GM21528 (cell line): Measurements from ENCODE around the gene EPS8.
"Not testable (repeated sequence)": the region's sequence is repeated elsewhere in the genome, so short reads cannot be mapped to it uniquely, and the experiment has no call there.

ENCODE experiments used
- ATAC-seq: cut with Tn5 transposase; IDR thresholded peaks from one replicate; pipeline ENCODE4 v1.9.1; 2021; ENCODE audit warnings: mild to moderate bottlenecking, moderate library complexity; ENCODE audit not compliant: unreplicated experiment, low FRiP score

Gene EPS8

DNA sequence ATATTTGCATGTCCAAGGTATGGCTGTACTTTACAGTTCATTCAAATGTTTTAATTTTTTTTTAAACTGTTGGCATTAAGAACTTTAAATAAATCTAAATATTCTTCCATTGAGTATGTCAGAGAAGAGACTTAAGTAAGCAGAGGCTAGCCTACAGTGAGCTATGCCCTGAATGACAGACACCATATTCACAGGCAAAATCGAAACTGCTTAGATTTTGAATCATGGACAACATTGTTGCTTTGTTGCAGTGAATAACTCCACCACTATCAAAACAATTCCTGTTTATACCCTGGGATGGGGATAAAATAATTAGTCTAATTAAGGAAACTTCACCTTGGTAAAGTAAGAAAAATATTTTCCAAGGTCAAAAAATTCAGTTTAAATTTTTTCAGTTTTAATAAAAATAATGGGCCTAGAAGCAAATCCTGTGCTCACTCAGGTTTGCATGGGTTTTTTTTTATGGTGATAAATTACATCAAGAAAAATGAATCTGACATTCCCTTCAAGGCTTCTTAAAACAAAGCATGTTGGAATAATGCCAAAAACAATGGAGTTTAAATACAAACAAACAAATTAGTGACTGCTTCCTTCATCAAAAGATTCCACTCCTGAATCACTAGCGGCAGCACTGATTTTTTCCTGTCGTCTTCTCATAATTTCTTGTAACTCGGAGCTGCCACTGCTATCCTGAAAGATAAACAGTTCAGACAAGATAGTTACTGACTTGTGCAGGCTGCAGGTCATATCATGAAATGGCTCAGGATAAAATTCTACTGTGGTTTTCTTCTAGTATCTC lies 168.2 kb downstream of the EPS8 start:
- ATAC-seq: no peak

GRCh38 chr12:15616495-15616894 lies 172.7 kb downstream of the EPS8 start:
- not testable (repeated sequence) for ATAC-seq

DNA sequence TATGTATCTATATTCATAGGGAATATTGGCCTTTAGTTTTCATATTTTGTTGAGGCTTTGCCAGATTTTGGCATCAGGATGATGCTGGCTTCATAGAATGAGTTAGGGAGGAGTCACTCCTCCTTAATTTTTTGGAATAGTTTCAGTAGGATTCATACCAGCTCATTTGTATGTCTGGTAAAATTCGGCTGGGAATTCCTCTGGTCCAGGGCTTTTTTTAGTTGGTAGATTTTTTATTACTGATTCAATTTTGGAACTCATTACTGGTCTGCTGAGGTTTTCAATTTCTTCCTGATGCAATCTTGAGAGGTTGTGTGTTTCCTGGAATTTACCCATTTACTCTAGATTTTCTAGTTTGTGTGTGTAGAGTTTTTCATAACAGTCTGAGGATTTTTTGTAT lies 175.2 kb downstream of the EPS8 start:
- no peak for ATAC-seq

- no peak for ATAC-seq
These were observed 180.2 kb downstream of the EPS8 start for GRCh38 chr12:15608941-15609340.

DNA sequence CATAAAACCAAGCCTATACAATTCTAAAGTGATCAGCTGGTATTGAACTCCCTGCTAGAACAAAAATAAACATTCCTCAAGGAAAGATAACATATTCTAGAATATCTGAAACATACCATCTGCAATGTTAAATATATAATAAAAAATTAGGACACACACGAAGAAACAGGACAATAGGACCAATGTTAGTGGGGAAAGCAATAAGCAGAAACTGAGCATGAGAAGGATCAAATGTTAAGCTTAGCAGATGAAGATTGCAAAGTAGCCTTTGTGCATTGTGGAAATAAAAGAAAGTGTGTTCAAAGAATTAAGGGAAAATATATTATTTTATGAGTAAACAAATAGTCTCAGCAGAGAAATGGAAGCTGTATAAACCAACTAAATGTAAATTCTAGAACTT lies 180.8 kb downstream of the EPS8 start:
- no peak for ATAC-seq

DNA sequence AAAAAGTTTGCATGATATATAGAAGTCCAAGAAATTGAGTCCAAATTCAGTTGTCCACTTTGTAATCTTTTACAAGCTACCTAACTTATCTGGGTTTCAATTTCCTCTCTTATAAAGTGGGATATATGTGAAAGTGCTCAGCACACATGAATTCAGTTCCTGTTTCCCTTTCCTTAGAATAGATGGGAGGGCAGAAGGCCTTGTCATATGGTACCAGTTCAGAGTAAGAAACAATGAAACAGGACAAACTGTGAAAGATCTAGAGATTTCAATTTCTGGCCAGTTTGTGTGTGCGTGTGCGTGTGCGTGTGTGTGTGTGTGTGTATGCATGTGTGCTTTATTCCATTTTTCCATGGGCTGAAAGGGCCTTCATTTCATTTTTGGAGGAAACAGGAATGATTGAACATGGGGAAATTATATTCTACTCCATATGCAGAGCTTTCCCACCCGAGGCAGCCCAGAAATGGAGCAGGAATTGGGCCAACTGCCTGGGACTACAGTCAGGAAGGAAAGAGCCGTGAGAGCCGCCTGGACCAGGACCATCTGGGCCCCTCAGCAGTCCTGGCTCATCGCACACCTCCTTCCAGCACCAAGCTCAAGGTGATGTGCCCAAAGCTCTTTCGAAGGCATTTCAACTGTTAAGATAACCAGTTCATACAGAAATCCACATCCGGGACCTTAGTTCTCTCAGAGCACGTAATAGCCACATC lies 183.2 kb downstream of the EPS8 start:
- no peak for ATAC-seq

- ATAC-seq: no peak
These were observed 185.6 kb downstream of the EPS8 start for GRCh38 chr12:15603474-15604085.

DNA sequence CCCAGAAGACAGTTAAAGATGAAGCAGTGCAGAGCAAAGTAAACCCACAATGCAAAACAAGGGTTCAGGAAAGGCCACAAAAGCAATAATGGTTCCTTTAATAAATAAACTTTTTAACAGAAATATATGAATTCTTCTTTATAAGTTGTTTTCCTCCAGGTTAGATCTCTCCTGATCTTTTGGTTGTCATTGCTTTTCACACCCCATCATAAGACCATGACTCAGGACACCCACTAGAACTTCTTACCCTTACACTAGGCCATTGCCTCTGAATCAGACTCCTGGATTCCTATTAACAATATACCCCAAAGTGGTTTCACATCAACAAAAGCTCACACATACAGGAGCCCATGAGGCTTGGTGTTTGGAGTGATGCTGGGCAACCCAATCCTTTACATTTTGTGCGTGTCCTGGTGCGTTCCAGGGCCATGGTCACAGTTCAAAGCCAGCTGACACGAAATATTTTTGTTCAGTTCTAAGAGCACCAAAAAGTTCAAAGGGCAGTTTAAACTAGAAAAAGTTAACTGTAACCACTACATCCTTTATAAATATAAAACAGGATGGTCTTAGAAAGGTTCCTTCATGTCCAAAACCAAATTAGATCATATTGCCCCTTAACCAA lies 187.0 kb downstream of the EPS8 start:
- ATAC-seq: no peak

- no peak for ATAC-seq
These were observed 187.9 kb downstream of the EPS8 start for GRCh38 chr12:15601210-15601800.

GRCh38 chr12:15600223-15600935 lies 188.8 kb downstream of the EPS8 start:
- ATAC-seq: no peak

- ATAC-seq: no peak
These were observed 189.7 kb downstream of the EPS8 start for GRCh38 chr12:15599266-15600037.

- ATAC-seq: no peak
These were observed 191.9 kb downstream of the EPS8 start for GRCh38 chr12:15597125-15597830.

- no peak for ATAC-seq
These were observed 193.0 kb downstream of the EPS8 start for GRCh38 chr12:15596174-15596573.

DNA sequence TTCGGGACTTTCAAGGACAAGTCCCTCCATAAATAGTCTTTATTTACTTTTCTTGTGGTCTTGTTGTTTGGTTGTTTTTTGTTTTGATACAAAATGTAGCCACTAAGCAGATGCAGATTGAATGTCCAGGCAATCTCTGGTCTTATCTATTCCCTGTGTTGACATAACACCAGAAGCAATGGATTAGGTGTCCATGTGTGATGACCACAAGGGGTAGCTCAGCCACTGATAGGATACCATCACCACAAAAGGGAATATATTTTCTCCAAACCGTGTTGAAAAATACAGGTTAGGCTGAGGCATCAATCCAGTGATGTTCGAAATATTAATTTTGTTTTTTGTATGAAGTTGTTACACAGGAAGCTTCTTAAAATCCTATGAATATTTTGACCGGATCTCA lies 196.3 kb downstream of the EPS8 start:
- no peak for ATAC-seq

GRCh38 chr12:15591811-15592210 lies 197.4 kb downstream of the EPS8 start:
- ATAC-seq: no peak

DNA sequence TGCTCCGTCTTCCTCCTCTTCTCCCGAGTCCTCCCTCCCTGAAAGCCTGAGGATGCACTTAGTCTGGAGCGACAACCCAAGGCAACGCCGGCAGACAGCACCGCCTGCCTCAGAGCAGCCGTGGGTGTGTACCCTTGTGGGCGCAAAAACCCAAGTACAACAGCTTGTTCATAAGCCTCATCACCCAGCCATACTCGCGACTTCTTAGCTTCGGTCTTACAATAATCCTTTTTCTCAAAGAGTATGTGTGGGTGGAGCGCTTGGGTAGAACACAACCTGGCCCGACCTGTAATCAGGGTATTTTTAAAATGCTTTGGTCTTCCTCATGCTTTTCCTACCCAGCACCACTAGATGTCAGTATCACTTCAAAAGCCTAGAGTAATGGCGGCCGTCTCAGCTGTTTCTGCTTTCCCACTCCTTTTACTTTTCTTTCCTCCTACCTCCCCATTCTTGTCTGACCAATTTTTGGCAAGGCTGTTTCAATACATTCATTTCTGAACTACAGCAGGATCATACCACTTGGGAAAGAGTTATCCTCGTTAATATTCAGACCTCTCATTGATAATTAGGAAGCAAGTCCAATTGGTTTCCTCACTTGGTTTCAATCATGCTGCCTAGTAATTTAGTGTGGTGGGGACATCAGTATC lies 198.9 kb downstream of the EPS8 start:
- ATAC-seq: peak; percentile 98

DNA sequence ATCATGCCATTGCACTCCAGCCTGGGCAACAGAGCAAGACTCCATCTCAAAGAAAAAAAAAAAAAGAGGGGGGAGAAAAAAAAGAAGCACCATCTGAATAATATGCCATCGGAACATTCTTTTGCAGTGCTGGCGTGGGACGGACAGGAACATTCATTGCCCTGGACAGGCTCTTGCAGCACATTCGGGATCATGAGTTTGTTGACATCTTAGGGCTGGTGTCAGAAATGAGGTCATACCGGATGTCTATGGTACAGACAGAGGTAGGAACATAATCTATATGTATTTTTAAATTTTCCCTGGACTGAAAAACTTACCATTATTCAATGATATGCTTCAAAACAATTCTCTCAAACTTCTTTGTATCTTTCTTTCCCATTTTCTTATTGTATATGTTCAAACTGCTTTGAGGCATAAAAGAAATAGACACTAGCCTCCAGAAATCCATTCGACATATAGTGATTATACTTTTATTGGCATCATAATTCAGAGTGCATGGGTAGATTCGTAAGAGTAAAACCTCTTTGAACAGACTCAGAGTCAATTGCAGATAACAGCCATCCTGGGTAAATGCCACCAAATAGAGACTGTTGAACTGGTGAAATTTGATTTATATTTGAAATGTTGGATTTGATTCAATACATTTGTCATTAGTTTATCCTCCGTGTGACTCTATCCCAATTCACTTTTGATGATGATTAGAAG lies 199.7 kb downstream of the EPS8 start:
- no peak for ATAC-seq
